NCI-H2227 treated with DMSO at 0.1 percent for 48 hours (cell line): ENCODE data around the gene ATXN1.

ENCODE experiments used
- DNase-seq: peaks from one replicate; lab custom pipeline; 2025; lab: John Stamatoyannopoulos, UW

ATXN1 gene

GRCh38 chr6:16299861-16300260, 461.4 kb downstream of the ATXN1 start:
- DNase-seq, result no peak

DNA sequence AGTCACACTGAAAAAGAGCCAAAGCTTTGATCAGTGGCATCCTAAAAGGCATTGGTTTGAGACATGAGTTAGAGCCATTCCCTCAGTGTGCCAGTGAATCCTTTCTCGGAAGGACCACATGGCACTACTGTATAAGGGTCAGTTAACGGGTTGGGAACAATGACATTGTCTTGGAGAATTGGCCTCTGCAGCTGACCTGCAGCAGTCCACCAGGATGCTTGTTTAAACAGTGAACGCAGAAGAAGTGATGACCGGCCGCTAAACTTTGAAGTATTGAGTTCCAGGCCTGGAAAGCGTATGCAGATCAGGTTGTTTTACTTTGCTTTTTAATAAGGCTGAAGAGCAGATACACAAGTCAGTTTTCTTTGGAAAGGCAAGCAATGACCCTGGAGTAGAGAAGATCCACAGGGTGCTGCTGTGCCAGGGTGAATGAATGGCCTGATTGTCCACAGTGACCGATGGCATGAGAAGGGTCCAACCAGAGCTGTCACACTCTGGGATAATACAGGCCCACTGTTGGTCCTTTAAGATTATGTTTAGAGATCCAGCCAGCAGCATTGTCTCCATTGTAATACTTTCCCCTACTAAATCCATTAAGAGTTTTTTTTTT, 465.1 kb downstream of the ATXN1 start:
- DNase-seq, result no peak

- DNase-seq, result no peak
These were observed 465.8 kb downstream of the ATXN1 start for GRCh38 chr6:16295471-16295870.

GRCh38 chr6:16295060-16295459, 466.2 kb downstream of the ATXN1 start:
- DNase-seq, result no peak

DNA sequence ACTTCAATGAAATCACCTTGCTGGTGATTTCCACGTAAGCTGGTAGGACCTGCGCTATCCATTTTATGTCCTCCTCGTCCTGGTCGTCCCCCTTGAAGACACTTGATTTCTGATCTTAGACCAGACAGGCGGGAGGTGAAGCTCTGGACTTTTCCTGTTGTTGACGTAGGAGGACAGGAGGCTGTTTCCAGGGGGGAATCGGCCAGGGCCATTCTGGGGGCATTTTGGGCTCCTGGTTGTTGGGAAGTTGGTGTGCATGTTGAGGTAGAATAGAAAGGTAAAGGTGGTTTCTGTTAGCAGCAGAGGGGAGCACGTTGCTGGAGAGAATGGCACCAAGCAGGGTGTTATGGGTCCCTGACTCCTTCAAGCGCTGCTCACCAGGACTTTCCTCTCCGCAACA, 466.9 kb downstream of the ATXN1 start:
- DNase-seq, result no peak

- no peak for DNase-seq
These were observed 468.3 kb downstream of the ATXN1 start for GRCh38 chr6:16292942-16293341.

GRCh38 chr6:16292432-16292831, 468.8 kb downstream of the ATXN1 start:
- DNase-seq, result no peak

DNA sequence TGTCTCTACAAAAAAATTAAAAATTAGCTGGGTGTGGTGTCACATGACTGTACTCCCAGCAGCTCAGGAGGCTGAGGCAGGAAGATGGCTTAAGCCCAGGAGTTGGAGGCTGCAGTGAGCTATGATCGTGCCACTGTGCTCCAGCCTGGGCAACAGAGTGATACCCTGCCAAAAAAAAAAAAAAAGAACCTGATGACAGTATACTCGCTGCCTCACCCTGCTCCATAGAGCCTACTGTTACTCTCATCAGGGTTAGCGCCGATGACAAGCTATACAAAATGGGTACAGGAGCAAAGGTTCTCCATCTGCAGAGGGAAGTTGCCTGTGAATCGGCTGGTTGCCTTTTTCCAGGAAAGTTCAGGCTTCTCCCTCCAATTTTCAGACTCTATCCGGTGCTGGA, 469.5 kb downstream of the ATXN1 start:
- no peak for DNase-seq

GRCh38 chr6:16288163-16288562, 473.1 kb downstream of the ATXN1 start:
- no peak for DNase-seq

DNA sequence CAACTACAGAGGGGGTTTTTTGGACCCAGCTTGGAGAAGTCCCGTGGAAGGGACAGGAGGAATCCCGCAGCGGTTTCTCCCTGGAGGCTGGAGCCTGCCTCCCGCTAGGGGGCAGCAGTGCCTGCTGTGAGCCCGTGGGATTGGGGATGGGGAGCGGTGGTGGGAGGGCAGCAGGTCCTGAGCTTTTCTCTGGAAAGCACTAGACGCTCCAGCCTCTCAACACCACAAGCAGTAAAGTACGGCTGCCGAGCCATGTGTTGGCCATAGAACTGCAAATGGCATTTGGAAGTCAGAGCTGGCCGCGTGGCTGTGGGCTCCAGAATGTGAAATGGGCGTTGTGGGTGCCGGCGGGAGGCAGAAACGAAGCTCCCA, 475.1 kb downstream of the ATXN1 start:
- no peak for DNase-seq

GRCh38 chr6:16285467-16286150, 475.7 kb downstream of the ATXN1 start:
- DNase-seq, result no peak

- no peak for DNase-seq
These were observed 476.8 kb downstream of the ATXN1 start for GRCh38 chr6:16284472-16284871.

GRCh38 chr6:16282370-16282769, 478.9 kb downstream of the ATXN1 start:
- DNase-seq, result no peak

DNA sequence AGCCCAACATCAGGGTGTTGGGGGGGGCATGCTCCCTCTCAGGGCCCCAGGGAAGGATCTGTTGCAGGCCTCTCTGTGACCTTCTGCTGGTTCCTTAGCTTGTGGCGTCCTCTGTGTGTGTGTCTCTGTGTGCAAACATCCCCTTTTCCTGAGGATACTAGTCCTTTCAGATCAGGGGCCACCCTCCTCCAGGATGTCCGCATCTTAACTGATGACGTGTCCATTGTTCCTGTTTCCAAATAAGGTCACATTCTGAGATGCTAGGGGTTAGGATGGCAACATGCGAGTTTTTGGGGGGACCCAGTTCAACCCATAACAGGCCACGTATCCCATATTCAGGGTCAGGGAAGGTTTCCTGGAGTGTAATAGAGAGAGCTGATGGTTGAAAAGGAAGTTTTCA, 482.0 kb downstream of the ATXN1 start:
- DNase-seq, result no peak

GRCh38 chr6:16278750-16279149, 482.5 kb downstream of the ATXN1 start:
- no peak for DNase-seq

DNA sequence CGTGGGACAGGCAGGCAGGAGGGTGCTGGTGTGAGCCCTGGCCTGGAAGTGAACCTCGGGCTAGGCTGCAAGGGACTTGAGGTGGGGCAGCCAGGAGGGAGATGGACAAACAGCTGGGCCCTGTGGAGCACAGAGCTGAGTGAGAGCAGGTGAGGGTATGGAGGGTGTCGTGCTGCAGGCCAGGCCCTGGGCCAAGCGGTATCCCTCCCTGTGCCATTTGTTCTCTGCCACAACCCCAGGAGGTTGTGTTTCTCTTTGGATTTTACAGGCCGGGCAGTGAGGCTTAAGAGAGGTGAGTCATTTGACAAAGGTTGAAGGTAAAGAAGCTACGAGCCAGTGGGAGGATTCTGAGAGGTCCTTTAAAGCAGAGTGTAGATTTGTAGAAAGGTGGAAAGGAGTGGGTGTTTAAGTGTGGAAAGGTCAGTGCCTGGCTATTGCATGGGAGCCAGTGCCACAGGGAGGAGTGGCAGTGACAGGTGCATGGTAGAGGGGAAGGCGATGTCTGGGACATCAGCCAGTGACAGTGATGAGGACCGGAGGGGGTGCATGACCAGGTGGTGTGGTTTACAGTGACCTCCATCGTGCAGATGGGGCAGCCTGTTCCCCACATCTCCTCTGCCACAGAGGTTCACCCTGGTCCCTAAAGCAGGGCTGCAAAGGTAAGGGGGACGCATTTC, 483.1 kb downstream of the ATXN1 start:
- DNase-seq, result no peak

DNA sequence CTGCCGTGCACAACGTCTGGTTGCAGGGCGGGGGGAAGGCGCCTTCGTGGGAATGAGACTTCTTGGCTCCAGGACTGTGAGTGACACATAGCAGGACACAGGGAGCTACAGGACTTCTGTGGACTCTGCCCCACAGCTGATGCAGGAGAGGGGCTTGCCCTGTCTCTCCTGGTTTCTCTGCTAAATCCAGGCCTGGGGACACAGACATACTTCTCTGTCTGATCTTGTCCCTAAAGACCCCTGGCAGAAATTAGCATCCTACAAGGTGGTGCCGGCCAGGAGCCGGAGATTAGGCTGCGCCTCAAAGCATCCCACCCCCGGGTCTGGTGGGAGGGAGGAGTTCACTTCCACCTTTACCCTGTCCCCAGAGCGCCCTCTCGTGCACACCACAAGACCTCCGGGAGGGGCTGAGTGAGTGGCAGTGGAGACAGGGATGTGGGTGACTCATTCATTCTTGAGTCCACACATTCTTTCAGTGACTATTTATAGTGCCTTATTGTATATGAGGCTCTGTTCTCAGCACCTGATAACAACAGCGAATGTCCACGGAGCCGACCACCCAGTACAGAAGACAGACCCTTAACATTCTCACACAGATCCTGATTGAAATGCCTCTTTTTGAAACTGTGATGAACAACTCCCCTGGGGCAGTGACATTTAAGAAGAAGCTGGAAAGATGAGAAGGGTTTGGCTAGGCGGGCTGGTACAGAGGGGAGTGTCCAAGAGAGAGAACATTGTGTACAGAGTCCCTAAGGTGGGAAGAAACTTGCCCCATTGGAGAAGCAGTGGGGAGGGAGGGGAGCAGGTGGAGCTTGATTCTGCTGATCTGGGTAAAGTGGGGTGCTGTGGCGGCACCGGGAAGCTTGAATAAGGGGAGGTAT, 483.9 kb downstream of the ATXN1 start:
- no peak for DNase-seq

DNA sequence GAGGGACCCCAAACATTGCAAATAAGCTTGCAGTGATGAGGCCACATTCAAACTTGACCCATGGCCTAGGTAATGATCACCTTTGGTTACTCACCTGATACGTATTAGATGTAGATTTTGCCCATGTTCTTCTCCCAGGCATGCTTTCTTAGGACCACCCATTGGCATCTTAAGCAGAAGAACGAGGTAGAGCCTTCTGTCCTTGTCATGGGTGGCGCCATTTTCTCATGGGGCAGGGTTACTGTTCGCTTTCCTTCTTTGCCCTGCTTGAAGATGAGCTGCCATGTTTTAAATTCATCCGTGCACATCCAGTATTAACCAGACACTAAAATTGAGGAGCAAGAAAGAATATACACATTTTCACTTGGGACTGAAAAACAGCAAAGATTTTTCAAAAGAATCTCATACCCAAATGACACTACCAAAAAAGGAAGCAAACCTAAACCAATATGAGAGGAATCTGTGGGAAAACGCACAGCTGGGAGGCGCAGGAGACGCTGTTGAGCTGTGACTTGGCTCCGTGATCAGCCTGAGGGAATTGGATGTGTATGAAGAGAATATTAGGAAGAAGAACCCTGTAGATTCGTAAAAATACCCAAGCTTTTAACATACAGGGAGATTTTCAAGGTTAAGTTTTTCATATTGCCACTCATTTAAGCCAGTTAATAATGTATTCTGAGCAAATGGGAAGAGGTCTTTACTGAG, 486.2 kb downstream of the ATXN1 start:
- DNase-seq, result no peak

DNA sequence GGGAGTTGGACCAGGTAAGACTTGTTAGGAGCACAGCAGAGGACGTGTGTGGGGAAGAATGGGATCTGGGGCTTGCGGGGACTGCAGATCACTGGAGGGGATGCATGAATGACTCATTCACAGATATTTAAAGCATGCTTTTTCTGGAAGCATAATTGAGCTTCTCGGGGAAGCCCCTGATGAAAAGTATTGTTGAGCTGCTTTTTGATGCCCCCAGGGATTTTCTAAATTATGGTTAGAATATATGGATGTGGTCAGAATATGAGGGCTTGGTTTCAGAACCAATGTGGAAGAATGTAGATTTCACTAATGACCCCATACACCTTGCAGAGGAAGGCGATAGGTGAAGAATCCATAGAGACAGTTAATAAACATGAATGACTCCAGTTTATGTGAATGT, 486.8 kb downstream of the ATXN1 start:
- DNase-seq, result no peak

DNA sequence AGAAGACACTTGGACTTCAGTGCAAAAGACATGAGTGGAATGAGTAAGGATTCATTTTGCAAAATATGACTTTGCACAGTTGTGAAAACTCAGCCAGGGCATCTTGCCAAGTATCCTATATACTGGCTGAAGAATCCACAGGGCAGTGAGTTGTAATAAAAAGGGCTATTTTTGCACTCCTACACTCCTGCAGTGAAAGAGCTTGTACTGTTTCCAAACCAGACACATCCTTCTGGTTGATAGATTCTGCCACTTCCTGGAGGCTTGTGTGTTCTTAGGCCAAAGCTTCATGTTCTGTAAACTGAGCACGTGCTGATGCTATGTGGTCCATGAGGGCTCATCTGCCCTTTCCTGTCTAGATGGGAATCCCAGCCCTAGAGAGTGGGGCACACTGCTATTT, 488.0 kb downstream of the ATXN1 start:
- DNase-seq, result no peak

- no peak for DNase-seq
These were observed 489.1 kb downstream of the ATXN1 start for GRCh38 chr6:16272201-16272600.

GRCh38 chr6:16271428-16271827, 489.8 kb downstream of the ATXN1 start:
- no peak for DNase-seq
